Globus pallidus (tissue), 1 donor: ENCODE data around the gene CSNK1G2.

Experiments
- DNase-seq: peaks from one replicate; pipeline ENCODE4 v3.0.0-alpha.2; 2015; ENCODE audit warnings: low spot score

CSNK1G2 gene

DNA sequence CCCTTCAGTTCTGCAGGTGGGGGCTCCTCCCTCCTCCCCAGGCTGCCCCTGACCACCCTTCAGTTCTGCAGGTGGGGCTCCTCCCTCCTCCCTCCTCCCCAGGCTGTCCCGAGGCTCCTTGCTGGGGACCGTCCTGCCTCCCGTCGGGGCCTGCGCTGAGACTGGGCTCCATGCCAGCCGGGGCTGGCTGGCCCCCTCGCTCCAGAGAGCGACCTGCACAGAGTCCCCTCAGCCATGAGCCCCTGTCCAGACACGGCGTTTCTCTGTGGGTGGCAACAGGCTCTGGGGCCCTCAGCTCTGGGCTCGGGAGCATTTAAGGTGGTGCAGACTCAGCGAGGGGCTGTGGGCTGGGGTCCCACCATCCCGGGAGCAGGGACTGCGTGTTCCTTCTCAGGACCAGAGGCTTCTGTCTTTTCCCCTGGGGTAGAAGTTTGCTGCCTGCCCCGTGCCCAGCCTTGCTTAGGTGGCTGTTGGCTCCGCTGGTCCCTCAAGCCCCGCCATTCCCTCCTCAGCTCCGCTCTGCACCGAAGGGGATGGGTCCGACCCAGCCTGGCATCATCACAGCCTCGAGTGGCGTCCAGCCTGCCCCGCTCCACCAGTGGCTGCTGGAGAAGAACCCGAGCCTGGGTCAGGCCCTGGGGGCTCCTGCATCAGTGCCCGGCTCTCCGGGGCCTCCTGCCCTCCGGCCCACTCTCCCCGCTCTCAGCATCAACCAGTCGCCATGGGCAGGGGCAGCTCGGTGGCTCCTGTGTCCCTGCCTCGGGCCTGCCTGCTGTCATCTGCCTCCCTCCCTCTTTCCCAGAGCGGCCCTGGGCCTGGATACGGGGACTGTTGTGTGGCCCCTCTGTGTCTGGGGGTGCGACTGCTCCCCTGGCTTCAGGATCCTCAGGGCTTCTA, 27.6 kb downstream of the CSNK1G2 start:
- no peak for DNase-seq

DNA sequence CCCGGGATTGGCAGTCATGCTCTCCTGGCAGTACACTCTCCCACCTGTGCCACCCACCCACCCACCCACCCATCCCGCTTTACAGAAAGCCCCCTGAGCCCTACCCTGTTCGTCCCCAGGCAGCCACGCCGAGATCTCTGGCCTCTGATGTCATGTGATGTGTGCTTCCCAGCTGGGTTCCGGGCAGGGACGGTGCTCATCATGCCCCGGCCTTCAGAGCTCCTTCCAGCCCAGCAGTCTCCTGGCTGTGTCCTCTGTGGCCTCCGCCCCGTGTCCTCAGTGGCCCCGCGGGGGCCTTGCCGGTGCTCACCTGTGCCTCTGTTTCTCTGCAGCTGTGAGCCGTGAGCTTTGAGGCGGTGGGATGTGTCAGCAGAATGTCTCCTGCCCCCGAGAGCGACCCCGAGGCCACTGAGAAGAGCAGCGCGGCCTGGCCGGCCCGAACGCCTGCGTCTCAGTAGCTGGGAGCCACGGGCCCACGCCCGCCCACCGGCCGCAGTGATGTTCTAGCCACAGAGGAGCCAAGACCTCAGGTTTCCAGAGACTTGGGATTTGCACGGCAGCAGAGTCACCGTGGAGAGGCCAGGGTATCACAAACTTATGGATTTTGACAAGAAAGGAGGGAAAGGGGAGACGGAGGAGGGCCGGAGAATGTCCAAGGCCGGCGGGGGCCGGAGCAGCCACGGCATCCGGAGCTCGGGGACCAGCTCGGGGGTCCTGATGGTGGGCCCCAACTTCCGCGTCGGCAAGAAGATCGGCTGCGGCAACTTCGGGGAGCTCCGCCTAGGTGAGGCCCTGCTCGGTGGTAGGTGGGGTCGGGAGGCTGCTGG, 28.4 kb downstream of the CSNK1G2 start:
- no peak for DNase-seq

DNA sequence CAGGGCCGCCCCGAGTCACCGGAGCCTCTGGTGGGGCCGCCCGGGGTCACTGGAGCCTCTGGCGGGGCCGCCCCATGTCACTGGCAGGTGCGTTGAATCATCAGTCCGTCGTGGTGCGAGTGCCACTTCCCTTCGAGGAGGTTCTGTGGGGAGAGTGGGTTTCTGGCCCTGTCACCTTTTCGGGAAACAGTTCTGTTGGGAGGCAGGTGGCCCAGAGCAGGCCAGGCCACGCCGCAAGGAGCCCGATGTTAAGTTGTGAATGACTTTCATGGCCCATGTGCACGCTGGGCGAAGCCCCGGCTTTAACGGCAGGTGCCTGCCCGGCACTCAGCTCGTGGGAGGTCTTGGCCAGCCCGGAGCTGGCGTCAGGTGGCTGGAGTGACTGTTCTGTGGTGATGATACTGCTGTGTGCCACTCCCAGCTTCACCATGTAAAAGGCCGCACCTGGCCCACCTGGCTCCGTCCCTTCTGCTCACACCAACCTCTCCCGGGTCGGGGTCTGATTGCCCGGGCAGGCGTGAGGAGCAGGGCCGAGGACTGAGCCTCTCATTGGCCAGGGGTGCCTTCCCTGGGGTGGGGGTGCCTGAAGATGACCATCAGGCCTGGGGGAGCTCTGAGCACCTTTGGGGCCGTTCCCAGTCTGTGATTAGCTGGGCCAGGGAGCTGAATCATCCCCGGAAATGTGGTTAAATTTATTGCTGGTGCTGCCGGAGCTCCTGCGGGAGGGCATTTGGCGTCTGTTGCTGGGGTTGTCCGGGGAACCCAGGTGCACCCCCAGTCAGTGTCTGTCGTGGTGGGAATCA, 29.2 kb downstream of the CSNK1G2 start:
- DNase-seq, result no peak

DNA sequence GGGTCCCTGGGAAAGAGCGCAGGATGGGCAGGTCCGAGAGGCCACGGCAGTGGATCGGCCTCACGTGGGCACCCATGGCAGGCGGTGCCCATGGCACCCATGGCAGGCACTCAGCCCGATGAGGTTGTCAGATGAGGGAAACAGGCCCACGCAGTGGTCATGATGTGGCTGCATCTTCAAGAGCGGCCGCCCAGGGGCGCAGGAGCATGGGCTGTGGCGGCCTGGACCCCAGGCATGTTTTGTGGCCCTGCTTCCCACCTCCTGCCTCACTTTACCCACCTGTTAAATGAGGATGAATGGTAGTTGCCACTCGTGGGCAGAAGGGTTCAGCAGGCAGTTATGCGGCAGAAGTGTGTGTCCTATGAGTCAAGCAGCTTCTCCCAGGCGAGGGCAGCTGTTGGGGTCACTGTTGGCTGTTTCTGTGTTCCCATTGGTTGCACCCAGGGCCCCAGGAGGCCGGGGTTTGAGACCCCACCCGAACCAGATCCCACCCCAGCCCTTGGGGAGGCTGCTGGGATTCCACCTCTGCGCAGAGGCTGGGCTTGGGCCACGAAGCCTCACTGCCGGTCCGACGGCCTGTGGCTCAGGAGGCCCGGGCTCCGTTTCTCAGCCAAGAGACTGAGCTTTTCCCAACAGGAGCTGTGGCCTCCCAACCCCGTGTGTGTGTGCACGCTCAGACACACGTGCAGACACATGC, 30.0 kb downstream of the CSNK1G2 start:
- DNase-seq, result no peak

DNA sequence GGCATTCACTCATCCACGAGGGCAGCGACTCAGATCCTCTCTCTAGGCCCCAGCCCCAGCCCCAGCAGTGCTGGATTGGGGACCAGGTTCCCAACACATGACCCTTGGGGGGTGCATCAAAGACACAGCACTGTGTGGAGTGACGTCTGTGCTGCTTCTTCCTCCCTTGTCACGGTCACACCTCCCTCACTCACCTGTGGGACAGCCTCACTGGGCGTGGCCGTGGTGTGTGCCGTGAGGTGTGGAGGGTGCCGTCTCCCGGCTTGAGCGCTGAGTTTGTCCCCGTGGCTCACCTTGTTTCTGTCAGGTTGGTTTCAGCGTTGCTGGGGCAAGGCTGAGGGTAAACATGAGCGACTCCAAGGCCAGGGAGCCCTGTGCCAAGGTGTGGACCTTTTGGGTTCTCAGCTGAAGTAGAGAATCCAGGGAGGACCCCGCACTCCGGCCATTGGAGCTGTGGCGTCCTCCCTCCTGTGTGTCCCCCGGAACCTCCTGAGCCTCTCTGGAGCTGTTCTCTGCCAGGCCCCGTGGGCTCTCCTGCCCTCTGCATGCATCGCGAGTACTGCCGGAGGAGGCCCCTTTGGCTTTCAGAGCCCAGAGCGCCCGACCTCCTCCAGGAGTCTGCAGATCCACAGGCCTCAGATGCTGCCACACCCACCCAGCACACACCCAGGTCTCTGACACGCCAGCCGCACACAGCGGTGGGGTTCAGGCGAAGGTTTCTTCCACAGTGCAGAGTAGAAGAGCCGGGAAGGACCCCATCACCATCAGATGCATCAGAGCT, 33.6 kb downstream of the CSNK1G2 start:
- no peak for DNase-seq

DNA sequence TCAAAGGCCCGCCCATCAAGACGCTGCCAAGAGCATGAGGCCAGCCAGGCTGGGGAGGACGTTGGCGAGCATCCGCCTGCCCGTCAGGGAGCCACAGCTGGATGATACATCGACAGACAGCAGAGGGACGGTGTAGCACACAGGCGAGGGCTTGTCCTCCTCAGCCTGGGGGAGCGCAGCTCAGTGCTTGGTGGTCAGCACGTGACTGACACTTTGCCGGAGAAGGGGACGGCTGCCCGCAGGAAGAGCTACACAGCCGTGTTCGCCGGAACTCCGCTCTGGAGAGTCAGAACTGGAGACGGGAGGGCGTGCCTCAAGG, 34.1 kb downstream of the CSNK1G2 start:
- peak; percentile 57 for DNase-seq

DNA sequence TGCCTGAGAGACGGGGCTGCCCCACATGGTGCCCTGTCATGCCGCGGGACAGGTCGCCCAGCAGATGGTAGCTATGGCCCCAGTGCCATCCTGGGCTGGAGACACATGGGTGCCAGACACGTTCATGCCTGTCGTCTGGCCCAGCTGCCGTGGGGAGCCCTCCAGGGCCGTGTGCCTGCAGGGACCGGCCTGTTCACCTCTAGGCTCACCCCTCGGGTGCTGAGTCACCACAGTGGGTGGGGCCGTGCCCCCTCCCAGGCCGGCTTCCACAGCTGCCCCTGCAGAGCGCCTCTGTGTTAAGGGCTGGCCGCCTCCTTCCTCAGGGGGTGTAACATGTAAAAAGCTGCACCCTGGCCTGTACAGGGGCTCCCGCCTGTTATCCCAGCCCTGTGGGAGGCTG, 36.1 kb downstream of the CSNK1G2 start:
- DNase-seq, result no peak

DNA sequence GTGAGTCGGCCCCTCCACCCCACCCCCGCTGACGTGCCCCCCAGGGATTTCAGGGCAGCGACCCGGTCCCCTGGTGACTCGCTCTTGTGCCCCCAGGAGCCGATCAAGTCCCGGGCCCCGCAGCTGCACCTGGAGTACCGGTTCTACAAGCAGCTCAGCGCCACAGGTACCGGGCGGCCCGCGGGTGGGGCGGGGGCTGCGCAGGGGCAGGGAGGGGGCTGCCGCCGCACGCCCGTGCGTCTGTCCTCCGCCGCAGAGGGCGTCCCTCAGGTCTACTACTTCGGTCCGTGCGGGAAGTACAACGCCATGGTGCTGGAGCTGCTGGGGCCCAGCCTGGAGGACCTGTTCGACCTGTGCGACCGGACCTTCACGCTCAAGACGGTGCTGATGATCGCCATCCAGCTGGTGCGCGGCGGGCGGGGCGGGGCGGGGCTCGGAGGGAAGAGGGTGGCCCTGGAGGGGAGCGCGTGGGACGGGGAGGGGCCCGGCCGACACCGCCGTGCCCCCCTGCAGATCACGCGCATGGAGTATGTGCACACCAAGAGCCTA, 37.4 kb downstream of the CSNK1G2 start:
- no peak for DNase-seq

DNA sequence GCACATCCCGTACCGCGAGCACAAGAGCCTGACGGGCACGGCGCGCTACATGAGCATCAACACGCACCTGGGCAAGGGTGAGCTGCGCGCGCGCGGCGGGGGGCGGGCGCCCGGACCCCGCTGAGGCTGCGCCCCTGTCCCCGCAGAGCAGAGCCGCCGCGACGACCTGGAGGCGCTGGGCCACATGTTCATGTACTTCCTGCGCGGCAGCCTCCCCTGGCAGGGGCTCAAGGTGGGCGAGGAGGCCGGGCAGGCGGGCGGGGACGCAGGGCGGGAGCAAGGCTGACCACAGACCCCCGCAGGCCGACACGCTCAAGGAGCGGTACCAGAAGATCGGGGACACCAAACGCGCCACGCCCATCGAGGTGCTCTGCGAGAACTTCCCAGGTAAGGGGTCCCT, 38.0 kb downstream of the CSNK1G2 start:
- DNase-seq, result no peak

DNA sequence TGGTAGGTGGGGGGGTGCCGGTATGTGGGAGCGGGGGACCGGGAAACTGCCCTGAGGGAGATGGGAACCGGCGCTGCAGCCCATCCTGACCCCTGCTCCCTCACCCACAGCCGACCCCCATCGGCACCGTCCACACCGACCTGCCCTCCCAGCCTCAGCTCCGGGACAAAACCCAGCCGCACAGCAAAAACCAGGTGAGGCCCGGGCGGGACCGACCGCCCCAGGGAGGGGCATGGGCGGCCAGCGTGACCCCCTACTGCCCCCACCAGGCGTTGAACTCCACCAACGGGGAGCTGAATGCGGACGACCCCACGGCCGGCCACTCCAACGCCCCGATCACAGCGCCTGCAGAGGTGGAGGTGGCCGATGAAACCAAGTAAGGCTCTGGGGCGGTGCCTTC, 38.7 kb downstream of the CSNK1G2 start:
- DNase-seq, result no peak

DNA sequence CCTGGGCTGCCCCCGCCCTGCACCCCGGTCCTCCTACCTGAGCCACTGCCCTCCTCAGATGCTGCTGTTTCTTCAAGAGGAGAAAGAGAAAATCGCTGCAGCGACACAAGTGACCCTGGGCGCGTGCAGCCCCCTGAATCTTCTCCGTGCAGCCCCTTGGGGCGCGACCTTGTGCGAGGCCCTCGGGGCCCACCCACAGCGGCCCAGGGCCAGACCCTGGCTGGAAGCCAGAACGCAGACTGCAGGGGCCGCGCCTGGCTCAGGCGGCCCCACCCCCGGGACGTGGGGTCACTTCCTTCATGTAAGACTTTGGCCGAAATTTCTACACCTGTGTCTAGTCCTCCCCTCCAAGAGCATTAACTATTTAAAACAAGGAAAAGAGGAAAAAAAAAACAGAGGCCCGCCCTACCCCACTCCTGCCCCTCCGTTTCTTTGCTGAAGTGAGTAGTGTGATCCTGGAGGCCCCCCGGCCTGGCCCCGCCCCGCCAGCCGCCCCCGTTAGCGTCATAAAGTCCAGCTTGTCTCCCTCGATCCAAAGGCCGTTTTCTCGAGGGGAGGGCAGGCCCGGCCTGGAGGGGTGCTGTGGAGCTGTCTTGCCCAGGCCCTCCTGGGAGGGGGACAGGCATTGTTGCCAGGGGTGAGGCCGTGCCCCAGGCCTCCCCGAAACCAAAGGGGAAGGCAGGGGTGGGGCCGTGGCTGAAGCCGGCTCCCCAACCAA, 39.3 kb downstream of the CSNK1G2 start:
- no peak for DNase-seq

DNA sequence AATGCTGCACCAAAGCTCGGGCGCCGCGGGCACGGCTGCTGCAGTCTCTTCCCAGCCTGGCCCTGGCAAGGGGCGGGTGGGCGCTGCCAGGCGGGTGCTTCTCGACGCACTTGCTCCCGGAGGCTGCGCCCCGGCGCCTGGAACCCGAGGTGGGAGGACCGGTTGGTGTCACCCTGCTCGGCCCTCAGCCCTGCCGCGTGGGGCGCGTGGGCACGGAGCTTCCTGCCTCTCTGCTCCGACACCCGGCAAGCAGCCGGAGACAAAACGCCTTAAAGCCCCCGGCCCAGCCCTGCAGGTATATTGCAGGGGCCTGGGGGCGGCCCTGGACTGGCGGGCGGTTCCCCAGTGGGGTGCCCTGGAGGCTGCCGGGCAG, 39.8 kb downstream of the CSNK1G2 start:
- no peak for DNase-seq

DNA sequence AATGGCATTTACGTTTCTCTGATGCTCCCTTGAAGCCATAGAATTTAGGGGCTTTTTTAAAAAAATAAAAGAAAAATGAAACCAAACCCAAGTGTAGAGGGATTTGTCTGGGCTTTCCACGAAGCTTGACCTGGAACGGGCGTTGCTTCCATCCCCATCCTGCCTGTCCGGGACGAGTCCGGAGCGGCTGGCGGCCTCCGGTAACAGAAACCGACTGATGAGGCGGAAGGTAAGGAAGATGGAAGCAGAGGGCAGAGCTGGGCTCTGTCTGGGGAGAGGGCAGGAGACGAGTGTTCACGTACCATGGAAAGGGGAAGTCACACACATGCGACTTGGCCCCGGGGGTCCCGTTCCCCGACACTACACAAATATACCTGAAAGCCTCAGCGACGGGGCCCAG, 40.3 kb downstream of the CSNK1G2 start:
- no peak for DNase-seq

DNA sequence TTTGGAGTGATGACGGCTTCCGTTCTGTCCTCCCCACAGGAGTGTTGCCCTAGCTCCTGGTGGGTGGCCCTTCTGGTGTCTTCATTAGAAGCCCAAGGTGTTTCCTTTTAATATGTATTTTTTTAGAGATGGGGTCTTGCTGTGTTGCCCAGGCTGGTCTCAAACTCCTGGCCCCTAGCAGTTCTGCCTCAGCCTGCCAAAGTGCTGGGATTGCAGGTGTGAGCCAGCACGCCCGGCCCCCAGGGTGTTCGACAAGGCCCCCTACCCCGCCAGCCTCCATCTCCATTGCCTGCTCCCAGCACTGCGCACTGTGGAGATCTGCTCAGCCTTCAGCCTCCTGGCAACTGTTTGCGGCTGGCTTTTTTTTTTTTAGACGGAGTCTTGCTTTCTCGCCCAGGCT, 43.4 kb downstream of the CSNK1G2 start:
- DNase-seq, result no peak

DNA sequence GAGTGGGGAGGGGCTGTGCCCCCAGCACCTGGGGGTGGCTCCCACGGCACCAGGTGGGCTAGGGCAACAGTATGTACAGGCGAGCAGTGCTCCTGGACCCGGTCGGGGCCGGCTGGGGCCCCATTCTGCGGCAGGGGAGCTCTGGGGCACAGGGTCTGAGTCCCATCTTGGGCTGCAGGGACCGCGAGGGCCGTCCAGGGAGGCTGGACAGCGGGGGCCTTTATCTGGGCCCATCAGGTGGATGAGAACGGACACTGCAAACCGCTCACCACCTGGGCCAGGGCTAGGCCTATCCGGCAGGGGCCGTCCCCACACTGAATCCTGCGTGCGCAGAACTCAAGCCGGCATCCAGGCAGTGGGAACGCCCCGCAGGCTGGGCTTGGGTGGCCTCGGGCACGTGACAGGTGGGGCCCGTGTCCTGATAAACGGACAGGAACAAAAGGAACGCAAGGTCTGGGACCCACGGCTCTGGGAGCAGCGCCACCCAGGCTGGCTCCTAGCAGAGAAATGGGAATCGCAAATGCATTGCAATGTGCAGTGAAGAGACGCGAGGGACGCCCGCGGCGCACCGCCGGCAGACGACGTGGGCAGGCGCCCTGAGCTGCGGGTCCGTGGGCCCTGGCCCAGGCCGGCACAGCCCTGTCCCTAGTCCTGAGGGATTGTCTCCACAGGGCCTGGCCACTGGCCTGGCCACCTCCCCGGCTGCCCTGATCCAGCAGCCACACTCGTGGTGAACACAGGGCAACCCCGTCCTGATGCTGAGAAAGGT, 44.8 kb downstream of the CSNK1G2 start:
- no peak for DNase-seq

DNA sequence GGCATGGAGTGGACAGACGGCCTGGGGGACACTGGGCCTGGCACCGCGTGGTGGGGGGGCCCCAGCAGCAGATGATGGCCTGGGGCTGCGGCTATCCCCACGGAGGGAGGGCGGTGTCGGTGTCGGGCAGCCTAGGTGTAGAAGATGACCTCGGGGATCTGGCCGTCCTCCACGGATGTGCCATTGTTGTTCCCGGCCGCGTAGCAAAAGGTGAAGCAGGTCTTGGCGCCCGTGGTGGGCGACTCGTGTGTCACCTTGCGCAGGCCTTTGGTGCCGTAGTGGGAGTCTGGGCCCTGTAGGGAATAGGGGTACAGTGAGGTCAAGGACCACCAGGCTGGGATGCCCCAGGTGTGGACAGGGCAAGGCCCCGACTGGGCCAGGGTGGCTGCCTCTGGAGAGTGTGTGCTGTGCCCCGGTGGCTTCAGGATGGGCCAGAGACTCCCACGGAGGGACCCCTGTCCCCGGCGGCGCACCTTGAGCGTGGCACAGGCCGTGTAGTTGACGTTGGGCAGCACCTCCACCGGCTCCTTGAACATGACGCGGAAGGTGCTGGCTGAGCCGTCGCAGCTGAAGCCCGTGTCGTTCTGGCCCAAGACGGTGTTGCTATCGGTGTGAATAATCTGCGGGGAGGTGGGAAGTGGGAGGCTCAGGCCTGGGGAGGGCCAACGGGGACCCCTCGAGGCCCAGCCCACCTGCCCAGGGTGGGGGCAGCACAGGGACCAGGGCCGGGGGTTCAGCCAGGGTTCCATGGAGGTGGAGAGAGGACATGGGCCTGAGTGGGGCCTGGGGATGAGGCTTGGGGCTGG, 45.6 kb downstream of the CSNK1G2 start:
- no peak for DNase-seq

DNA sequence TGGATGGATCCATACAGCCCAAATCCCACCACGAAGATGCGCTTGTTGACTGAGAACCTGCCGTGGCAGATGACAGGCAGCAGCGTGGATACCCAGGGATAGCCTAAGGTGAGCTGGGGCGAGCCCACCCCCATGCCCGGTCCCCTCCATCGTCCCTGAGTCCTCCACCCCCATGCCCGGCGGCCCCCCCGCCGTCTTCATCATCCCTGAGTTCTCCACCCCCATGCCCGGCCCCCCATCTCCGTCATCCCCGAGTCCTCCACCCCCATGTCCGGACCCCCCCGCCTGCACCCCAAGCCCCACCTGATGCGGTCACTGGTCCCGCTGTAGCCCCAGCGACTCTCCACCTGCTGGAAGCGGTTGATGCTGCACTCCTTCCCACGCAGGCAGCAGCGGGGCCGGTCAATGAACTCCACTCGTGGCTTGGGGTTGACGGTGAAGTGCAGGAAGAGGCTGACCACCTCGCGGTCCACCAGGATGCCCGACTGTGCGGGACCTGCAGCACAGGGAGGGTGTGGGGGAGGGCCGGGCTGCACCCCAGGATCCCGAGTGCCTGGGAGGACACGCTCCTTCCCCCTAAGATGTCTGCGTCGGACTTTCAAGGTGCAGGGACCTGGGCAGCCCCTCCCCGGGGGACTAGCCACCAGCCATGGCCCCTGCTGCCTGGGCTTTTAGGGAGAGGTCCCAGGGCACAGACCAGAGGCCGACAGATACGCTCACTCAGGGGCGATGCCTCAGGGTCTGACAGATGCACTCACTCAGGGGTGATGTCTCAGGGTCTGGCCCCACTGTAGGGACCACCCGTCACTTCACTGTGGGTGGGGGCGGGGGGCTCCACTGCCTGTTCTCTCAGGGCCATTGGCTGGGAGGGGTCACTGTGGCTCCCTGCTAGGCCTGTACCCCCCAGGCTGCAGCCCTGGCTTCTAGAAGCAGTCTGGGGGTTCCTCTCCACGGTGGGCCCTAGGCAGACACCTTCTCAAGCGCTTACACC, 46.5 kb downstream of the CSNK1G2 start:
- DNase-seq, result no peak
